K562 (cell line): ENCODE results near the gene GBF1. TPM values are rescaled to one million over a fixed set of nuclear protein-coding genes. Genes with fewer than 3 reads are reported as not detected.

Source experiments
- DMBX1 ChIP-seq: fragments of 250-450 bp; sonication (Bioruptor Pico); IDR thresholded peaks from 2 replicates; pipeline ENCODE4 v1.8.0; 2022; ENCODE audit warnings: inconsistent platforms, mild to moderate bottlenecking, moderate library complexity, borderline replicate concordance
- E4F1 ChIP-seq: fragments of 250-450 bp; sonication (Bioruptor Pico); IDR thresholded peaks from 2 replicates; pipeline ENCODE4 v1.5.0; 2021; ENCODE audit warnings: mild to moderate bottlenecking, borderline replicate concordance
- GABPB1 ChIP-seq: sonication (generic); formaldehyde crosslinking; IDR thresholded peaks from 2 replicates; pipeline ENCODE4 v1.8.0; 2022; ENCODE audit warnings: mild to moderate bottlenecking, missing genetic modification reagents
- HLTF ChIP-seq: fragments of 450-650 bp; IDR thresholded peaks from 2 replicates; pipeline ENCODE4 v1.6.1; 2016
- KAT7 ChIP-seq: sonication (generic); formaldehyde crosslinking; IDR thresholded peaks from 2 replicates; pipeline ENCODE4 v1.8.0; 2022; ENCODE audit warnings: missing genetic modification reagents, mild to moderate bottlenecking, borderline replicate concordance
- RBFOX2 ChIP-seq: fragments of 200-400 bp; formaldehyde crosslinking; IDR thresholded peaks from 2 replicates; pipeline ENCODE4 v1.6.1; 2017; ENCODE audit warnings: low read depth, mild to moderate bottlenecking, low read length, moderate library complexity
- SIN3B ChIP-seq: fragments of 450-650 bp; IDR thresholded peaks from 2 replicates; pipeline ENCODE4 v1.6.1; 2017; ENCODE audit warnings: low read depth, mild to moderate bottlenecking, moderate library complexity
- polyA plus RNA-seq, 8 experiments: library from polyadenylated mRNA; depleted of rRNA in 4 of 8; stranded (reverse) in 5 of 8; unstranded in 3 of 8; fragments of >200 nt; fragmentation: Nextera tagmentation in 2 of 8; fragmentation: Illumina TruSeq in 1 of 8; extraction: Ambion mirVana in 2 of 8; extraction: Trizol in 1 of 8; gene quantifications; 2 replicates each; pipeline versions ENCODE4 v1.2.1 to v1.2.3, GENCODE V29; 2011 to 2014; ENCODE audit warnings: inconsistent platforms in 1 of 8, missing spikeins in 1 of 8
- total RNA-seq, 7 experiments: library from RNA; depleted of rRNA in 6 of 7; stranded (reverse); fragments of >200 nt in 6 of 7; fragmentation: Illumina TruSeq in 2 of 7; extraction: Trizol in 2 of 7; gene quantifications; 2 replicates each; pipeline versions ENCODE4 v1.2.1 to v1.2.3, GENCODE V29; 2011 to 2021; ENCODE audit warnings: low replicate concordance in 1 of 7
- TF ChIP-seq, protein P1 (sequence below): fragments of 200-800 bp; sonication (Bioruptor generic); IDR thresholded peaks from 2 replicates; pipeline ENCODE4 v1.6.1; 2017; ENCODE audit warnings: missing genetic modification characterization, missing compliant biosample characterization
- TF ChIP-seq, protein P2 (sequence below): fragments of 200-800 bp; sonication (Bioruptor generic); IDR thresholded peaks from 2 replicates; pipeline ENCODE4 v1.6.1; 2017; ENCODE audit warnings: missing genetic modification characterization, missing compliant biosample characterization

Gene GBF1
- total and polyA plus RNA-seq, 9 of the 15 experiments (the other 6 are each of a cell fraction or from before 2014, with no cell fraction given) = 0.69 to 28.0 (median 10.3) TPM

DNA sequence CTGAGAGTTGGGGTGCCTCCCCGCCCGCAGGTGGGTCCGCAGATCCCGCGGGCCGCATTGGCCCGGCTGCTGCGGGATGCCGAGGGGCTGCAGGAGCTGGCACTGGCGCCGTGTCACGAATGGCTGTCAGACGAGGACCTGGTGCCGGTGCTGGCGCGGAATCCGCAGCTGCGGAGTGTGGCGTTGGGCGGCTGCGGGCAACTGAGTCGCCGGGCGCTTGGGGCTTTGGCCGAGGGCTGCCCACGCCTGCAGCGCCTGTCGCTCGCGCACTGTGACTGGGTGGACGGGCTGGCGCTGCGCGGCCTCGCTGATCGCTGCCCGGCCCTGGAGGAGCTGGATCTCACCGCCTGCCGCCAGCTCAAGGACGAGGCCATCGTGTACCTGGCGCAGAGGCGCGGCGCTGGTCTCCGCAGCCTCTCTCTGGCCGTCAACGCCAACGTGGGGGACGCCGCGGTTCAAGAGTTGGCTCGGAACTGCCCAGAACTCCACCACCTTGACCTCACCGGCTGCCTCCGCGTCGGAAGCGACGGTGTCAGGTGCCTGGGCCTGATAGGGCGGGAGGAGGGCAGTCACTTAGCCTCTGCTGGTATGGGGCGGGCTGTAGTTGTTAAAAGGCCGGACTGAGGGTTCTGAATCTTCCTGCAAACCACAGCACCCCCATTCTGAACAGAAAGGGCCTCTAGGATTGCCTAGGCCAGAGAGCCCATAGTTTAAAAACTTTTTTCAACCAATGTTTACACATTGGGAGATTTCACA lies 176.6 kb downstream of the GBF1 start (continued):
- TF ChIP-seq E4F1 (CRISPR knock-in tag) (no peak), SIN3B (peak; percentile 13; the same call in 1 of the 2 replicates), GABPB1 (CRISPR knock-in tag) (0 out of 2 replicates have a peak, but pooled peaks have one; percentile 3), DMBX1 (CRISPR knock-in tag) (no peak), HLTF (no peak), KAT7 (CRISPR knock-in tag) (peak; percentile 73; the same call in 1 of the 2 replicates), RBFOX2 (peak; percentile 72)
- TF ChIP-seq, protein P1, sequence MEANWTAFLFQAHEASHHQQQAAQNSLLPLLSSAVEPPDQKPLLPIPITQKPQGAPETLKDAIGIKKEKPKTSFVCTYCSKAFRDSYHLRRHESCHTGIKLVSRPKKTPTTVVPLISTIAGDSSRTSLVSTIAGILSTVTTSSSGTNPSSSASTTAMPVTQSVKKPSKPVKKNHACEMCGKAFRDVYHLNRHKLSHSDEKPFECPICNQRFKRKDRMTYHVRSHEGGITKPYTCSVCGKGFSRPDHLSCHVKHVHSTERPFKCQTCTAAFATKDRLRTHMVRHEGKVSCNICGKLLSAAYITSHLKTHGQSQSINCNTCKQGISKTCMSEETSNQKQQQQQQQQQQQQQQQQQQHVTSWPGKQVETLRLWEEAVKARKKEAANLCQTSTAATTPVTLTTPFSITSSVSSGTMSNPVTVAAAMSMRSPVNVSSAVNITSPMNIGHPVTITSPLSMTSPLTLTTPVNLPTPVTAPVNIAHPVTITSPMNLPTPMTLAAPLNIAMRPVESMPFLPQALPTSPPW = no peak
- TF ChIP-seq, protein P2, sequence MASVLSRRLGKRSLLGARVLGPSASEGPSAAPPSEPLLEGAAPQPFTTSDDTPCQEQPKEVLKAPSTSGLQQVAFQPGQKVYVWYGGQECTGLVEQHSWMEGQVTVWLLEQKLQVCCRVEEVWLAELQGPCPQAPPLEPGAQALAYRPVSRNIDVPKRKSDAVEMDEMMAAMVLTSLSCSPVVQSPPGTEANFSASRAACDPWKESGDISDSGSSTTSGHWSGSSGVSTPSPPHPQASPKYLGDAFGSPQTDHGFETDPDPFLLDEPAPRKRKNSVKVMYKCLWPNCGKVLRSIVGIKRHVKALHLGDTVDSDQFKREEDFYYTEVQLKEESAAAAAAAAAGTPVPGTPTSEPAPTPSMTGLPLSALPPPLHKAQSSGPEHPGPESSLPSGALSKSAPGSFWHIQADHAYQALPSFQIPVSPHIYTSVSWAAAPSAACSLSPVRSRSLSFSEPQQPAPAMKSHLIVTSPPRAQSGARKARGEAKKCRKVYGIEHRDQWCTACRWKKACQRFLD (CRISPR knock-in tag) = no peak
